ENCODE results near the gene GJD4. TPM values are rescaled to one million over a fixed set of nuclear protein-coding genes. Genes with fewer than 3 reads are reported as not detected.

The GJD4 gene
- total and polyA plus RNA-seq, 10 of the 15 experiments (the other 5 are each of a cell fraction or from before 2014, with no cell fraction given): not detected

GRCh38 chr10:35580423-35580770 lies 24.7 kb upstream of the GJD4 start:
- intact Hi-C loops (cut with micrococcal nuclease; ENCODE audit: unreplicated experiment): no loop called here
- SMC1A ChIA-PET (ENCODE audit: uncharacterized antibody, unreplicated experiment): interaction anchor here (1.3 kb wide), 1 partner anchor 17 kb away, joined by 4 read pairs; no protein-coding TSS in a partner anchor
- H2AFZ ChIP-seq (ENCODE audit: control insufficient read depth, low read depth, low read length): no peak overlapping the region
- no peak for FAIRE-seq
- no peak for ATAC-seq
- CTCF ChIA-PET: interaction anchor here (0.6 to 1.6 kb wide), 4 partner anchors 9 to 631 kb away, joined by 3 to 8 read pairs (median 3); no protein-coding TSS in a partner anchor
- no peak overlapping the region for H3K9ac ChIP-seq (ENCODE audit: control insufficient read depth, insufficient read depth, low read length)
- H3K4me1 ChIP-seq (ENCODE audit: control insufficient read depth, insufficient read depth, low read length): no peaks in the 10 kb centered on the region
- RAD21 ChIA-PET (ENCODE audit: unreplicated experiment): no interaction called here
- TF ChIP-seq USF2 (IDR thresholded peaks at IDR 0.05; ENCODE audit: borderline replicate concordance, low read depth, low read length): no peak
- TF ChIP-seq CHD1 (IDR thresholded peaks at IDR 0.05; ENCODE audit: low read depth, low read length): no peak
- no peak for TF ChIP-seq MEF2A (IDR thresholded peaks at IDR 0.05; ENCODE audit: insufficient read depth, low read depth, low read length)
- TF ChIP-seq TBL1XR1 (IDR thresholded peaks at IDR 0.05; ENCODE audit: low read depth, low read length): no peak
- no peak for TF ChIP-seq SMC3 (IDR thresholded peaks at IDR 0.05; ENCODE audit: borderline replicate concordance, low read length)
- no peak overlapping the region for H3K4me3 ChIP-seq
- 29% methylated on average over 3 of the region's 3 CpGs for WGBS (ENCODE audit: insufficient coverage, insufficient replicate concordance, low lambda C conversion rate, missing lambda C conversion rate)
- POLR2A ChIA-PET: no interaction called here
- no peaks in the 10 kb centered on the region for H3K36me3 ChIP-seq (ENCODE audit: control insufficient read depth in 2 of 2, insufficient read depth in 2 of 2, low read length in 1 of 2)
- no peak overlapping the region for H3K4me2 ChIP-seq (ENCODE audit: control insufficient read depth, insufficient read depth)
- no peak for DNase-seq (ENCODE audit: low read depth, low spot score)
- no TSS peak for BruUV-seq (replicated peaks)
- no peaks in the 10 kb centered on the region for H3K27me3 ChIP-seq (replicated peaks in 1 of 2; ENCODE audit: control insufficient read depth in 2 of 2, insufficient read depth in 2 of 2, low read length in 1 of 2)
- in situ Hi-C loops (cut with MboI): no loop called here
- no peaks in the 10 kb centered on the region for H3K9me3 ChIP-seq (replicated peaks; ENCODE audit: control insufficient read depth, insufficient read depth, low read length)
- H3K79me2 ChIP-seq (ENCODE audit: control insufficient read depth, insufficient read depth, low read length): no peaks in the 10 kb centered on the region
- H4K20me1 ChIP-seq (ENCODE audit: control insufficient read depth, insufficient read depth): no peaks in the 10 kb centered on the region
- no peak overlapping the region for H3K27ac ChIP-seq (ENCODE audit: control insufficient read depth, insufficient read depth)

GRCh38 chr10:35581655-35582054 lies 23.5 kb upstream of the GJD4 start:
- ChIA-PET RAD21 (ENCODE audit: unreplicated experiment) (no interaction called here), SMC1A (ENCODE audit: uncharacterized antibody, unreplicated experiment) (no interaction called here), POLR2A (no interaction called here), CTCF (no interaction called here)
- Histone ChIP-seq H3K9me3 (replicated peaks; ENCODE audit: control insufficient read depth, insufficient read depth, low read length) (no peaks in the 10 kb centered on the region), H3K4me3 (no peak overlapping the region), H3K9ac (ENCODE audit: control insufficient read depth, insufficient read depth, low read length) (no peak overlapping the region), H3K36me3 (ENCODE audit: control insufficient read depth in 2 of 2, insufficient read depth in 2 of 2, low read length in 1 of 2) (no peaks in the 10 kb centered on the region), H3K4me1 (ENCODE audit: control insufficient read depth, insufficient read depth, low read length) (no peaks in the 10 kb centered on the region), H2AFZ (ENCODE audit: control insufficient read depth, low read depth, low read length) (no peak overlapping the region), H4K20me1 (ENCODE audit: control insufficient read depth, insufficient read depth) (no peaks in the 10 kb centered on the region), H3K4me2 (ENCODE audit: control insufficient read depth, insufficient read depth) (no peak overlapping the region), H3K79me2 (ENCODE audit: control insufficient read depth, insufficient read depth, low read length) (no peaks in the 10 kb centered on the region), H3K27me3 (replicated peaks in 1 of 2; ENCODE audit: control insufficient read depth in 2 of 2, insufficient read depth in 2 of 2, low read length in 1 of 2) (no peaks in the 10 kb centered on the region), H3K27ac (ENCODE audit: control insufficient read depth, insufficient read depth) (no peak overlapping the region)
- no peak for ATAC-seq
- no peak for DNase-seq (ENCODE audit: low read depth, low spot score)
- TF ChIP-seq PKNOX1 (IDR thresholded peaks at IDR 0.05) (no peak), RCOR1 (conservative IDR thresholded peaks at IDR 0.05; ENCODE audit: low read depth, low read length) (no peak), RB1 (IDR thresholded peaks at IDR 0.05; ENCODE audit: borderline replicate concordance) (no peak), YY1 (IDR thresholded peaks at IDR 0.05; ENCODE audit: low read depth, low read length) (no peak), ATF7 (IDR thresholded peaks at IDR 0.05; ENCODE audit: low read depth) (no peak), NR2F1 (conservative IDR thresholded peaks at IDR 0.05) (no peak), BCL3 (IDR thresholded peaks at IDR 0.05; ENCODE audit: borderline replicate concordance, insufficient read depth, low read depth, low read length, poor library complexity, severe bottlenecking) (no peak), IRF4 (IDR thresholded peaks at IDR 0.05; ENCODE audit: low read depth, low read length) (no peak), HDAC6 (IDR thresholded peaks at IDR 0.05; ENCODE audit: unreplicated experiment) (no peak)
- no TSS peak for BruUV-seq (replicated peaks)
- in situ Hi-C loops (cut with MboI): no loop called here
- no peak for FAIRE-seq
- 61% methylated on average over 6 of the region's 6 CpGs for WGBS (ENCODE audit: insufficient coverage, insufficient replicate concordance, low lambda C conversion rate, missing lambda C conversion rate)
- intact Hi-C loops (cut with micrococcal nuclease; ENCODE audit: unreplicated experiment): no loop called here
